ENCODE results near the gene FLNB.

DNA sequence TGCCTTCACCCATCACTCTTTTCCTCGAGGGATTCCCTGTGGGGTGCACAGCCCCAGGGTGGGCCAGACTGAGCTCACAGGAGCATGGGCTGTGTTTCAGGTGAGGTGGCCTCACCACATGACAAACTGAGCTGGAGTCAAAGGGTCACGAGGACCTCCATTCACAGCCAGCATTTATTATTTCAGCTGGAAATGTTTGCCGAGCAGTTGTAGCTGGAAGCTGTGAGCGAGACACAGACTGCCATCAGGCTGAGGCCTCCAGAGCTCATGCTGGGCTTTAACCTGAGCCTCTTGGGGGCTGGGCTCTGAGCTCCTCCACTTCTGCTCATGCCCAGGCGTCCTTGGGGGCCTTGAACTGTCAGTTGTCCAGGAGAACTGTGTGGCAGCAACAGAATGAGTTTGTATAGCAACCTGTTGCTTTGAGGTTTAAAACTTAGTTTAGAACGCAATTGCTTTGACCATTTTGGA lies 57.5 kb downstream of the FLNB start:
- TF ChIP-seq, protein P1, sequence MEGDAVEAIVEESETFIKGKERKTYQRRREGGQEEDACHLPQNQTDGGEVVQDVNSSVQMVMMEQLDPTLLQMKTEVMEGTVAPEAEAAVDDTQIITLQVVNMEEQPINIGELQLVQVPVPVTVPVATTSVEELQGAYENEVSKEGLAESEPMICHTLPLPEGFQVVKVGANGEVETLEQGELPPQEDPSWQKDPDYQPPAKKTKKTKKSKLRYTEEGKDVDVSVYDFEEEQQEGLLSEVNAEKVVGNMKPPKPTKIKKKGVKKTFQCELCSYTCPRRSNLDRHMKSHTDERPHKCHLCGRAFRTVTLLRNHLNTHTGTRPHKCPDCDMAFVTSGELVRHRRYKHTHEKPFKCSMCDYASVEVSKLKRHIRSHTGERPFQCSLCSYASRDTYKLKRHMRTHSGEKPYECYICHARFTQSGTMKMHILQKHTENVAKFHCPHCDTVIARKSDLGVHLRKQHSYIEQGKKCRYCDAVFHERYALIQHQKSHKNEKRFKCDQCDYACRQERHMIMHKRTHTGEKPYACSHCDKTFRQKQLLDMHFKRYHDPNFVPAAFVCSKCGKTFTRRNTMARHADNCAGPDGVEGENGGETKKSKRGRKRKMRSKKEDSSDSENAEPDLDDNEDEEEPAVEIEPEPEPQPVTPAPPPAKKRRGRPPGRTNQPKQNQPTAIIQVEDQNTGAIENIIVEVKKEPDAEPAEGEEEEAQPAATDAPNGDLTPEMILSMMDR (IDR thresholded peaks at IDR 0.05) = no peak
- no peak for TF ChIP-seq POLR2A (IDR thresholded peaks at IDR 0.05)
- TF ChIP-seq EP300 (IDR thresholded peaks at IDR 0.05) = no peak
